Measurements from ENCODE around the gene RELA. TPM values are rescaled to one million over a fixed set of nuclear protein-coding genes. Genes with fewer than 3 reads are reported as not detected.

The RELA gene
- total RNA-seq, 1 experiment from 2014 or later: 35.1 TPM

- TF ChIP-seq FOXP4 (CRISPR knock-in tag; IDR thresholded peaks at IDR 0.05) (no peak), CBFB (CRISPR knock-in tag; IDR thresholded peaks at IDR 0.05; ENCODE audit: low read depth) (no peak), ELF4 (CRISPR knock-in tag; IDR thresholded peaks at IDR 0.05; ENCODE audit: low read depth) (no peak), USF2 (CRISPR knock-in tag; IDR thresholded peaks at IDR 0.05) (no peak)
Measured at GRCh38 chr11:65710421-65710820, 47.7 kb upstream of the RELA start (continued).

- POLR2A ChIA-PET: no interaction called here
- TF ChIP-seq ERG (CRISPR knock-in tag; IDR thresholded peaks at IDR 0.05) (no peak), RELA (CRISPR knock-in tag; IDR thresholded peaks at IDR 0.05; ENCODE audit: borderline replicate concordance) (no peak), GTF2I (CRISPR knock-in tag; conservative IDR thresholded peaks at IDR 0.05) (no peak), CREB1 (CRISPR knock-in tag; IDR thresholded peaks at IDR 0.05) (no peak), ZNF416 (CRISPR knock-in tag; IDR thresholded peaks at IDR 0.05) (no peak), FOXP1 (CRISPR knock-in tag; IDR thresholded peaks at IDR 0.05; ENCODE audit: borderline replicate concordance) (no peak), KAT7 (CRISPR knock-in tag; IDR thresholded peaks at IDR 0.05; ENCODE audit: borderline replicate concordance) (no peak), HMGA2 (CRISPR knock-in tag; IDR thresholded peaks at IDR 0.05) (no peak), JUN (CRISPR knock-in tag; IDR thresholded peaks at IDR 0.05) (no peak), TEAD1 (CRISPR knock-in tag; IDR thresholded peaks at IDR 0.05) (no peak), TEAD4 (CRISPR knock-in tag; IDR thresholded peaks at IDR 0.05) (no peak)
- TF ChIP-seq, protein P1, sequence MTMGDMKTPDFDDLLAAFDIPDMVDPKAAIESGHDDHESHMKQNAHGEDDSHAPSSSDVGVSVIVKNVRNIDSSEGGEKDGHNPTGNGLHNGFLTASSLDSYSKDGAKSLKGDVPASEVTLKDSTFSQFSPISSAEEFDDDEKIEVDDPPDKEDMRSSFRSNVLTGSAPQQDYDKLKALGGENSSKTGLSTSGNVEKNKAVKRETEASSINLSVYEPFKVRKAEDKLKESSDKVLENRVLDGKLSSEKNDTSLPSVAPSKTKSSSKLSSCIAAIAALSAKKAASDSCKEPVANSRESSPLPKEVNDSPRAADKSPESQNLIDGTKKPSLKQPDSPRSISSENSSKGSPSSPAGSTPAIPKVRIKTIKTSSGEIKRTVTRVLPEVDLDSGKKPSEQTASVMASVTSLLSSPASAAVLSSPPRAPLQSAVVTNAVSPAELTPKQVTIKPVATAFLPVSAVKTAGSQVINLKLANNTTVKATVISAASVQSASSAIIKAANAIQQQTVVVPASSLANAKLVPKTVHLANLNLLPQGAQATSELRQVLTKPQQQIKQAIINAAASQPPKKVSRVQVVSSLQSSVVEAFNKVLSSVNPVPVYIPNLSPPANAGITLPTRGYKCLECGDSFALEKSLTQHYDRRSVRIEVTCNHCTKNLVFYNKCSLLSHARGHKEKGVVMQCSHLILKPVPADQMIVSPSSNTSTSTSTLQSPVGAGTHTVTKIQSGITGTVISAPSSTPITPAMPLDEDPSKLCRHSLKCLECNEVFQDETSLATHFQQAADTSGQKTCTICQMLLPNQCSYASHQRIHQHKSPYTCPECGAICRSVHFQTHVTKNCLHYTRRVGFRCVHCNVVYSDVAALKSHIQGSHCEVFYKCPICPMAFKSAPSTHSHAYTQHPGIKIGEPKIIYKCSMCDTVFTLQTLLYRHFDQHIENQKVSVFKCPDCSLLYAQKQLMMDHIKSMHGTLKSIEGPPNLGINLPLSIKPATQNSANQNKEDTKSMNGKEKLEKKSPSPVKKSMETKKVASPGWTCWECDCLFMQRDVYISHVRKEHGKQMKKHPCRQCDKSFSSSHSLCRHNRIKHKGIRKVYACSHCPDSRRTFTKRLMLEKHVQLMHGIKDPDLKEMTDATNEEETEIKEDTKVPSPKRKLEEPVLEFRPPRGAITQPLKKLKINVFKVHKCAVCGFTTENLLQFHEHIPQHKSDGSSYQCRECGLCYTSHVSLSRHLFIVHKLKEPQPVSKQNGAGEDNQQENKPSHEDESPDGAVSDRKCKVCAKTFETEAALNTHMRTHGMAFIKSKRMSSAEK (CRISPR knock-in tag; IDR thresholded peaks at IDR 0.05; ENCODE audit: borderline replicate concordance): no peak
- TF ChIP-seq, protein P2, sequence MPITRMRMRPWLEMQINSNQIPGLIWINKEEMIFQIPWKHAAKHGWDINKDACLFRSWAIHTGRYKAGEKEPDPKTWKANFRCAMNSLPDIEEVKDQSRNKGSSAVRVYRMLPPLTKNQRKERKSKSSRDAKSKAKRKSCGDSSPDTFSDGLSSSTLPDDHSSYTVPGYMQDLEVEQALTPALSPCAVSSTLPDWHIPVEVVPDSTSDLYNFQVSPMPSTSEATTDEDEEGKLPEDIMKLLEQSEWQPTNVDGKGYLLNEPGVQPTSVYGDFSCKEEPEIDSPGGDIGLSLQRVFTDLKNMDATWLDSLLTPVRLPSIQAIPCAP (CRISPR knock-in tag; IDR thresholded peaks at IDR 0.05): no peak
- CTCF ChIA-PET: no interaction called here
- Mint-ChIP-seq H3K9me3 (no peaks in the 10 kb centered on the region), H3K4me1 (0 out of 2 replicates have a peak, but pooled peaks cover 3% of the 10 kb centered on the region), H3K27ac (no peak overlapping the region; the same call in 1 of the 2 replicates), H3K4me3 (no peak overlapping the region), H3K27me3 (ENCODE audit: low read depth) (peaks cover 11% of the 10 kb centered on the region), H3K36me3 (peaks cover 17% of the 10 kb centered on the region)
- DNase-seq (ENCODE audit: low spot score): peak; percentile 8
- no peak for ATAC-seq
Measured at GRCh38 chr11:65709661-65710060, 46.9 kb upstream of the RELA start.

Data from WTC11 (cell line).